SU-DHL-6 (cell line): ENCODE results near the gene OR2F1.
"Not testable (repeated sequence)": the region's sequence is repeated elsewhere in the genome, so short reads cannot be mapped to it uniquely, and the experiment has no call there.

Experiments
- H2AFZ ChIP-seq: fragments of 200-600 bp; sonication (generic); 2 replicates; pipeline ENCODE4 v1.6.1; 2014; ENCODE audit warnings: low read depth, mild to moderate bottlenecking, moderate library complexity, mixed read lengths, antibody characterized with exemption, low read length; ENCODE audit not compliant: severe bottlenecking
- H3F3A ChIP-seq: fragments of 200-600 bp; shearing (Covaris generic); 2 replicates; pipeline ENCODE4 v1.6.0; 2016; ENCODE audit warnings: antibody characterized with exemption, mild to moderate bottlenecking; ENCODE audit not compliant: insufficient read depth
- H3K27ac ChIP-seq: fragments of 200-600 bp; sonication (generic); 2 replicates; pipeline ENCODE4 v1.5.1; 2016; ENCODE audit warnings: low read depth, mild to moderate bottlenecking, low read length, moderate library complexity, mixed read lengths
- H3K27me3 ChIP-seq: fragments of 200-600 bp; sonication (generic), shearing (Covaris generic); 2 replicates; pipeline ENCODE4 v1.6.0; 2014; ENCODE audit warnings: mild to moderate bottlenecking, low read length
- H3K36me3 ChIP-seq: fragments of 200-600 bp; sonication (generic); 2 replicates; pipeline ENCODE4 v1.6.1; 2014; ENCODE audit warnings: mild to moderate bottlenecking, low read length, mixed read lengths
- H3K4me2 ChIP-seq: fragments of 300-600, 200-600 bp; shearing (Covaris generic), sonication (generic); 2 replicates; pipeline ENCODE4 v1.6.0; 2014; ENCODE audit warnings: low read length, low read depth, mild to moderate bottlenecking; ENCODE audit not compliant: poor library complexity, severe bottlenecking
- H3K4me3 ChIP-seq: fragments of 200-600 bp; sonication (generic); 2 replicates; pipeline ENCODE4 v1.5.1; 2014; ENCODE audit warnings: antibody characterized with exemption, low read length, mild to moderate bottlenecking, mixed read lengths; ENCODE audit not compliant: insufficient read depth, poor library complexity, severe bottlenecking
- H3K79me2 ChIP-seq: fragments of 200-600 bp; sonication (generic); 2 replicates; pipeline ENCODE4 v1.6.1; 2014; ENCODE audit warnings: mild to moderate bottlenecking, low read length, moderate library complexity; ENCODE audit not compliant: insufficient read depth
- H3K9ac ChIP-seq: fragments of 200-600 bp; sonication (generic); 2 replicates; pipeline ENCODE4 v1.7.0; 2014; ENCODE audit warnings: mild to moderate bottlenecking, low read length
- H3K9me2 ChIP-seq: fragments of 200-600 bp; sonication (generic); replicated peaks from 2 replicates; pipeline ENCODE4 v1.6.1; 2014; ENCODE audit warnings: low read length; ENCODE audit not compliant: insufficient read depth
- H3K9me3 ChIP-seq: fragments of 200-600 bp; sonication (generic); 2 replicates; pipeline ENCODE4 v1.6.1; 2014; ENCODE audit warnings: low read length, mixed read lengths; ENCODE audit not compliant: insufficient read depth
- H4K20me1 ChIP-seq: fragments of 200-600 bp; sonication (generic); 2 replicates; pipeline ENCODE4 v1.6.1; 2014; ENCODE audit warnings: low read depth, mild to moderate bottlenecking, antibody characterized with exemption, low read length, moderate library complexity, mixed read lengths
- CTCF ChIP-seq: fragments of 200-600 bp; sonication (generic); IDR thresholded peaks from one replicate; pipeline ENCODE4 v1.5.1; 2017; ENCODE audit warnings: antibody characterized with exemption, mild to moderate bottlenecking, low read length, moderate library complexity; ENCODE audit not compliant: insufficient read depth, poor library complexity, severe bottlenecking
- EZH2phosphoT487 ChIP-seq: fragments of 200-600 bp; sonication (generic), shearing (Covaris generic); conservative IDR thresholded peaks from 2 replicates; pipeline ENCODE4 v1.6.1; 2018; ENCODE audit warnings: mild to moderate bottlenecking, antibody characterized with exemption, low read length, moderate library complexity, mixed read lengths

The OR2F1 gene

GRCh38 chr7:144006029-144006691 is 51.5 kb downstream of the OR2F1 start:
- H3K4me2 ChIP-seq: no peak overlapping the region
- H3K9ac ChIP-seq: no peak overlapping the region
- no peaks in the 10 kb centered on the region for H3K79me2 ChIP-seq
- no peak overlapping the region for H3K27ac ChIP-seq
- no peaks in the 10 kb centered on the region for H3K9me2 ChIP-seq
- H3K9me3 ChIP-seq: peaks cover 4% of the 10 kb centered on the region; the same call in 1 of the 2 replicates
- H4K20me1 ChIP-seq: no peaks in the 10 kb centered on the region
- H3K27me3 ChIP-seq: no peaks in the 10 kb centered on the region
- H3F3A ChIP-seq: no peaks in the 10 kb centered on the region
- H2AFZ ChIP-seq: no peak overlapping the region
- no peaks in the 10 kb centered on the region for H3K36me3 ChIP-seq
- TF ChIP-seq CTCF: no peak
- no peak overlapping the region for H3K4me3 ChIP-seq

- Histone ChIP-seq H3K27ac (no peak overlapping the region), H3K27me3 (no peaks in the 10 kb centered on the region), H3K4me3 (no peak overlapping the region), H4K20me1 (no peaks in the 10 kb centered on the region), H3F3A (no peaks in the 10 kb centered on the region), H3K9me2 (no peaks in the 10 kb centered on the region), H3K4me2 (no peak overlapping the region), H3K9ac (no peak overlapping the region), H3K79me2 (no peaks in the 10 kb centered on the region), H2AFZ (no peak overlapping the region), H3K36me3 (no peaks in the 10 kb centered on the region), H3K9me3 (peaks cover 4% of the 10 kb centered on the region; the same call in 1 of the 2 replicates)
- TF ChIP-seq CTCF (no peak), EZH2phosphoT487 (no peak)
These were observed 52.0 kb downstream of the OR2F1 start for GRCh38 chr7:144006692-144007042.

- H3K4me2 ChIP-seq: no peak overlapping the region
- H3K27ac ChIP-seq: no peak overlapping the region
- H3F3A ChIP-seq: no peaks in the 10 kb centered on the region
- no peaks in the 10 kb centered on the region for H3K36me3 ChIP-seq
- no peaks in the 10 kb centered on the region for H3K79me2 ChIP-seq
- H3K4me3 ChIP-seq: no peak overlapping the region
- no peak overlapping the region for H3K9ac ChIP-seq
- no peaks in the 10 kb centered on the region for H4K20me1 ChIP-seq
- peaks cover 4% of the 10 kb centered on the region; the same call in 1 of the 2 replicates for H3K9me3 ChIP-seq
- no peaks in the 10 kb centered on the region for H3K9me2 ChIP-seq
- no peak overlapping the region for H2AFZ ChIP-seq
- H3K27me3 ChIP-seq: no peaks in the 10 kb centered on the region
- TF ChIP-seq EZH2phosphoT487: no peak
These were observed 54.7 kb downstream of the OR2F1 start for GRCh38 chr7:144009361-144009760.

GRCh38 chr7:144010061-144010460 is 55.4 kb downstream of the OR2F1 start:
- not testable (repeated sequence) for H4K20me1 ChIP-seq, H3K4me2 ChIP-seq, H3K9me3 ChIP-seq, H2AFZ ChIP-seq, H3F3A ChIP-seq, H3K4me3 ChIP-seq, H3K79me2 ChIP-seq, H3K27ac ChIP-seq, H3K9ac ChIP-seq, H3K27me3 ChIP-seq, H3K9me2 ChIP-seq, H3K36me3 ChIP-seq

- not testable (repeated sequence) for H3K9me2 ChIP-seq, H3K36me3 ChIP-seq, H3K27ac ChIP-seq, H3F3A ChIP-seq, H3K9ac ChIP-seq, H2AFZ ChIP-seq, H3K27me3 ChIP-seq, H4K20me1 ChIP-seq, H3K4me3 ChIP-seq, H3K9me3 ChIP-seq, H3K4me2 ChIP-seq, H3K79me2 ChIP-seq
These were observed 56.2 kb downstream of the OR2F1 start for GRCh38 chr7:144010821-144011220.
